HG03066 (cell line): ENCODE results near the gene KRT86.
A peak's percentile ranks its signal among the peaks of the same experiment; 100 is the strongest.
"Not testable (repeated sequence)": the region's sequence is repeated elsewhere in the genome, so short reads cannot be mapped to it uniquely, and the experiment has no call there.

Source experiments
- ATAC-seq: cut with Tn5 transposase; IDR thresholded peaks from one replicate; pipeline ENCODE4 v1.9.1; 2021; ENCODE audit warnings: low read depth; ENCODE audit not compliant: unreplicated experiment

Gene KRT86

DNA sequence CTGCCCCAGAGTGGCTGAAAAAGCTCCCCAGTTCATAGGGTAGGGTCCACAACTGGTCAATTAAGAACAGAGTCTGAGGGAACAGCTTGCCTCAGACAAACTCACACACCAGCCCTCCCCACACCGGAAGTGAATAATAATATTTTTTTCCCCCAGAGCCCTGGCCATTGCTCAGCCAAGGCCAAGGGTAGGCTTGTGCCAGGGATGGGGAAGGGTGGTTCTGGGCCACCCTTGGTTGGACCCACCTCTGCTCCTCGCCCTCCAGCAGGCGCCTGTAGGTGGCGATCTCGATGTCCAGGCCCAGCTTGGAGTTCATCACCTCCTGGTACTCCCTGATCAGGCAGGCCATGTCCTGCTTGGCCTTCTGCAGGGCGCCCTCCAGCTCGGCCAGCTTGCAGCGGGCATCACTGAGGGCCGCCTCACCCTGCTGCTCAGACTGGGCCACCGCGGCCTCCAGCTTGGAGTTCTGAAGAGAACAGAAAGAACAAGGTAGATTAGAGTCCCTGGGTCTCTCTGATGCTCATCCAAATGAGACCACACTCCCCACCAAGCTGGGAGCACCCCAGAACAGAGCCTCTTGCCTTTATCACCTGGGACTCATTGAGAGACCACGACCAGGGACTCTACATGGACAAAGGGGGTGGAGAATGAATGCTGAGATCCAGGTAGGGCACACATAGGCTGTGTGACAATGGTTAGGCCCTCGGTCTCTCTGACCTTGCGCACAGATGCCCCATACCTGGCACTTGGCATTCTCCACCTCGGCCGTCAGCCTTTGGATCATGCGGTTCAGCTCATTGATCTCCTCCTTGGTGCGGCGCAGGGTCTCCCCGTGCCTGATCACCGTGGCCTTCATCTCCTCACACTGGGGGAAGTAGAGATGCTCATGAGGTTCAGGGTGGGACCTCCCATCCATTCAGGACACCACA is 12.7 kb downstream of the KRT86 start:
- ATAC-seq = not testable (repeated sequence)

DNA sequence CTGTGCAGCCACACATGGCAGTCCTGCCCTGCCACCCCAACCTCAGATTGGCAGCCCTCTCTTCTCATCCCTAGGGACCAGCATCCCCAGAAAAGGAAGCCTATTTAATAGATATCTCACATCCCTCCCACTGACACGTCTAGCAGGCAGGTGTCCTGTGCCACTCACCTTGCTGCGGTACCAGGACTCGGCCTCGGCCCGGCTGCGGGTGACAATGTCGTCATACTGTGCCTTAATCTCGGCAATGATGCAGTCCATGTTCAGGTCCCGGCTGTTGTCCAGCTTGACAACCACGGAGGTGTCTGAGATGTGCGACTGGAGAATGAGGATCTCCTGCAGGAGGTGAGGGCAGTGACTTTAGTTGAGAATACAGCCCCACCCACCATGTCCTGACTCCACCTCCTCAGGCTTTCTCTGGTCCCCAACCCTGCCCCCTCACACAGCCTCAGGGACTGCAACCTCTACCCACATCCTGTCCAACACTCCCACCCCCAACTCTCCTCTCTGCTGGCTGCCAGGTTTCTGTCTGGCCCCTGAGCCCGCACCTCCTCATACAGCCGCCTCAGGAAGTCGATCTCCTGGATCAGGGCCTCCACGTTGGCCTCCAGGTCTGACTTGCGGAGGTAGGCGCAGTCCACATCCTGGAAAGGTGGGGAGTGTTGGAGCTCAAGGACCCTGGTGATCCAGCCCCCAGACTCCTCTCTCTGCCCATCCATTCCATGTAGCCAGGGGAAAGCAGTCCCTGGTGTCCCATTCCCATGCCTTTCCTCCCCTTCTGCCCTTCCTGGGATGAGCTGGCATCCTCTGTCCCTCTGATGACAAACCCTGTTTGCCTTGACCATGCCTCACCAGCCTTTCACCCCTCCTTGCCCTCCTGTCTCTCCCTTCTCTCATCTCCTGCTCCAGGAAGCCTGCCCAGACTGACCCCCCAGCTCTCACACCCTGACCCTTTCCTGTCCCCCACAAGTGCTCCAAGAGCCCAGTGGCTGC is 13.7 kb downstream of the KRT86 start:
- ATAC-seq = peak; percentile 88

DNA sequence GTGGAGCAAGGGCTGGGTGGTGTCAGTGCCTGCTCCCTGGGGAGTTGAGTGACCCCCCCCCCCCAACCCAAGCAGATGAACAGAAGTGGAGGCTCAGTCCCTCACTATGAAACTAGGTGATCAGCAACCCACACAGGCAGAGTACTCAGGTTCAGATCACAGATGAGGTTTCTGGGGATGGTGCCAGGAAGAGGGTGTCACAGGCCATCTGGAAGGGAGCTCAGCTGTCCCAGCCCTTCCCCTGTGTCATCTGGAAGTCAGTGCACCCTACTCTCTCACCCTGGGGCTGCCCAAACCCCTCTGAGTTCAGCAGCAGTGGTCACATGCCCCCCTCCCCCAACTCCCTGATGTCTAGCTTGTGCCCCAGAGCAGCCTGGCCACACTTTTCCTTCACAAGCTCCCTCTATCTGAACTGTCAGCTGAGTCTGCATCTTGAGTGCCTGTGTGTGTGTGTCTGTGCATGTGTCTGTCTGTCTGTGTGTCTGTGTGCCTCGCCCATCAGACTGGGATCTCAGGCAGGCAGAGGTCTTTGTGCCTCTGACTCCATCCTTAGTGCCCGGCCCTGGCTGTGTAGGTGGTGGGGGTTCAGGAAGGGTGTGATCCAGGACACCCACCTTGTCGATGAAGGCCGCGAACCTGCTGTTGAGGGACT is 16.2 kb downstream of the KRT86 start:
- ATAC-seq = not testable (repeated sequence)

DNA sequence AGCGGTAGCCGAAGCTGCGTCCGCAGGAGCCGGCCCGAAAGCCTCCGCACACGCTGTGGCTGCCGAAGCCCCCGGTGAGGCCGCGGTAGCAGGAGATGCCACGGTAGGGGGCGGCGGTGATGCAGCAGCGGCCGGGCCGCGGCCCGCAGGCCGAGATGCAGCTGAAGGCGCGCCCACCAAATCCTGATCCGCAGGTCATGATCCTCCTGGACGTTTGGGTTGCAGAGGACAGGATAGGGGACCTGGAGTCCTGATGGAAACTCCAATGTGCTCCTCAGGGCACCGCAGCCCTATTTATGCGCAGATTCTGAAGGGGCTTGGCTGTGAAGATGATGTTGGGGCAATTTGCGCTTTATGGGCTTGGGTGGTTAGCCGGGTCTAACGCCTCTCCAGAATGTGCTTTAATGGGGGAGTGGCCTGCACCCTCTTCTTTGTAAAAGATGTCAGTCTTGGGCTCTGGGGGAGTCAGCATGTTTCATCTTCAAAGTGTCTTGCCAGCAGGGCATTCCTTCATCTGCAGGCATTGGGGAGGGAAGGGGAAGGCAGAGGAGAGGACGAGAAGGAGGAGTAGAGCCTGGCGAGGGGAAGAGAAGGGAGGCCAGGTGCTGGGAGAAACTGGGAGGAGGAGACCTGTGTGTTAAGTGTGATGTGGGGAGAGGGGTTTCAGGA is 17.0 kb downstream of the KRT86 start, which contains the start of gene KRT81:
TSS of gene KRT81 (minus strand) at position 268 of the 669 bp plus-strand sequence. CDS start at position 199, 69 bp downstream.
- no peak for ATAC-seq

DNA sequence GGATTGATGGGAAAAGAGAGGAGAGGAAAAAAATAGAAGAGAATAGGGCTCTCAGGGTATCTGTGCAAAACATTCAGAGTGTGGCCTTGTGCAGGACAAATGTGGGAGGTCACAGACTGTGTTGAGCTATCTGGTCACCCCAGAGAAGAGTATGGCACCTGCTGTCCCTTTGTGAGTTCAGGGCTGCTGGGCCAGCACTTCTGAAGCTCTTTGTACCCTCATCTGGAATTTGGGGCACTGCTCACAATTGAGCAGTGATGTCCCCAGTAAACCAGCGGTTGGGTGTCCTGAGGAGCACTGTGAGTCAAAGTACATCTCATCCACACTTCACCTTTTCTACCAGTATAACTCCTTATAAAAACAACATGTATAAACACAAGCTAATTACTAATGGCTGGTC is 19.5 kb downstream of the KRT86 start:
- no peak for ATAC-seq

DNA sequence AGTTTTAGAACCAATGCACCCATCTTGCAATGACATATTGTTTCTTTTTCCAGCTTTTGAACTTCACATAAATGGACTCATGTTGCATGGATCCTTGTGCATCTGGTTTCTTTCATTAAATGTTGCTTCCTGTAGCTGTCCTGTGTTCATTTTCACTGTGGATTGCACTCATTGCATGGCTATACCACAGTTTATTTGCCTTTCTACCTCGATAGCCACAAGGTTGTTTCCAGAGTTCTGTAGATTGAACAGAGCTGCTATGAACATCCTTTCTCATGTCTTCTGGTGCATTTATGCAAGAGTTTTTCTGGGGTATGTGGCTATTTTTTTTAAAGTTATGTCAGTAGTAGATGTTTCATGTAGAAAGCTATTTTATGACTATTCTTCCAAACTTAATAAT is 20.4 kb downstream of the KRT86 start:
- no peak for ATAC-seq

DNA sequence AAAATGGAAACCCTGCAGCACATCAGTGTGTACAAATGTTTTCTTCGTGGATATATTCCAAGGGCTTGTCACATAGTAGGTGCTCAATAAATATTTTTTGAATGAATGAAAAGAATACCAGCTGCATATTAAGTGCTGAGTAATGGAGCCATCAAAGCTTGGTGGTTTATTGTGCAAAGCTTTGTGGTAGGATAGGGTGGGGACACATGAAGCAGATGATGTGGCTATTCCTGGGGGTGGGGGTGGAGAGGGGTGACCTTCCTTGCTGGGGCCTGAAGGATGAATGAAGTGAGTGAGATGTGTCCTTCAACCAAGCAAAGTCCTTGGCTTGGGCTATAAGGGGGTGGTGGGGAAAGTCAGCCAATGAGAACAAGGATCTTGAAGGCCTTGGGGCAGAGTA is 21.2 kb downstream of the KRT86 start:
- no peak for ATAC-seq

DNA sequence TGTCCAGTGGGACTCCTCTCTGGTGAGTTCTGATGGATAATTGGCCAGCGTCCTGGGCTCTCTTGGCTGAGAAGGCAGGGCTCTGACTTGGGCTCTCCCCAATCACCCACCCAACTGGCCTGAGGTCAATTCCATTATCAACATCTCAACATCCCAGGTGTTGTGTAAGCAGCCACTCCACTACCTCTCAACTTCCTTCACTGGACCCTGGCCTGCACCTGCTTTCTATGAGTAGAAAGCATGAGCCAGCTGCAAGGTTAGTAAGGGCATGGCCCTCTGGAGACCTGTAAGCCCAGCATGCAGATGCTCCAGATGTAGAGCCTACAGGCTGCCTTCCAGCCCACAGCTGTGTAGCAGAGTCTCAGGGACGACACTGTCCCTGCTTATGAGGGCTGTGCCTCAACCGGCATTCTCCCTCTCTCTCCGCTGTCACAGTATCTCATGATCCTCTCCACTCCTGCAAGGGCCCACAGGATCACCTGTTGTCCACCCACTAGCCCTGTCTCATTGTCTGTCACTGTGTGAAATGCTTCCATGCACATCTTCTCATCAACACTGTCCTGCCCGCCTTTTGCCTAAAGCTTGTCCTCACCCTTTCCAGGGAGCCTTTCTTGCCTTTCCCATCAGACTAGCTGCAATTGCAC is 22.2 kb downstream of the KRT86 start:
- no peak for ATAC-seq

DNA sequence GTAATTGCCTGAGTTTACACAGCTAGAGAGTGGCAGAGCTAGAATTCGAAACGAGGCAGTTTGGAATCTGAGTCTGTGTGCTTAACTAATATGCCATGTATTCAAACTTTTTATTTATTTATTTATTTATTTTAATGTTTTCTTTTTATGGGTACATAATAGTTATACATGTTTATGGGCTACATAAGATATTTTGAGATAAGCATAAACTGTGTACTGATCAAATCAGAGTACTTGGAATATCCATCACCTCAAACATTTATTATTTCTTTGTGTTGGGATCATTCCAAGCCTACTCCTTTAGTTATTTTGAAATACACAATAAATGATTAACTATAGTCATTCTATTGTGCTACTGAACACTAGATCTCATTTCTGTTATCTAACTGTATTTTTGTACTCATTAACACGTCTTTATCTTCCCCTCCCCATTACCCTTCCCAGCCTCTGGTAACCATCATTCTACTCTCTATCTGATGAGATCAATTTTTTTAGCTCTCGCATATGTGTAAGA is 24.3 kb downstream of the KRT86 start:
- no peak for ATAC-seq

DNA sequence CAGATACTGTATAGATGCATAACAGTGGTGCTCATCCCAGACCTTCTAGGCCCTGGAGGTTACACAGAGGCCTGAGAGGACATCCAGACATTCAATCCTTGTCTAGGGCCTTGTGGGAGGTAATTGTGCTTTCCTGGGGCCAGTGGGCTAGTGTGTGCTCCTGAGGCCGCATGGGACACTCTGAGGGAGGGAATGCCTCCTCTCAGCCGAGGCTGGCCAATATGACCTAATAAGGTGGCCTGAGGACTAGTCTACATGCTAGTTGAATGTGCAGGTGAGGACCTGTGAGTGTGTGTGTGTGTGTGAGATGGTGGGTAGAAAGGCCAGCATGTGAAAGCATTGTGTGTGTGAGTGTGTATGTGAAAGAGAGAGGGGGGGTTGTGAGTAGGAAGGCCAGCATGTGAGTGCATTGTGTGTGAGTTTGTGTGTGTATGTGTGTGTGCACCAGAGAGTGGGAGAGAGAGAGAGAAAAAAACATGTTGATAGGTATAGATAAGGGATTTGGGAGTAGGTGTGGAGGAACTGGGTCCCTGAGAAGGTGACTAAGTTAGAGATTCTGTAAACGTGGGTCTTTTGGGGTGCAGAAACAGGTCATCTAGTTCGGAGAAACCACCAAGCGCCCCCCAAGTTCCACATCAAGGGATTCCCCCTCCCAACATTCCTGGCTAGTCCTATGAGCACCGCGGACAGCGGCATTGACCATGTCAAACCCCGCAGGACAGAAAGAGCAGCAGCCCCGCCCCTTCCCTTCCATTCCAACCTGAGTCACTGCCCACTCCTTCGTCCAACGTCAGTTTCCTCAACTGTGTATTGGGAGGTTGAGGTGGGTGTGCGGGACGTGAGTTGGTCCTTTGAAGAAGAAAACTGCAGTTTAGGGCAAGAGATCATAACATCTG is 26.6 kb downstream of the KRT86 start:
- ATAC-seq = no peak

DNA sequence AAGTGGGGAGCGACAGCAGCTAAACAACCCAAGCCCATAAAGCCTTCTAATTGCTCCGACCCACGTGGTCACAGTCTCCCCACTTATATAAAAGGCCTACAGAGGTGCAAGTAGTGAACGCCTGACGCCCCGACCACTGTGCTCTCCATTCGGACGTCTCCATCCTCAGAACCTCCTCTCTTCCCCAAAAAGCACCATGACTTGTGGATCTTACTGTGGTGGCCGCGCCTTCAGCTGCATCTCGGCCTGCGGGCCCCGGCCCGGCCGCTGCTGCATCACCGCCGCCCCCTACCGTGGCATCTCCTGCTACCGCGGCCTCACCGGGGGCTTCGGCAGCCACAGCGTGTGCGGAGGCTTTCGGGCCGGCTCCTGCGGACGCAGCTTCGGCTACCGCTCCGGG is 27.3 kb downstream of the KRT86 start:
- not testable (repeated sequence) for ATAC-seq

DNA sequence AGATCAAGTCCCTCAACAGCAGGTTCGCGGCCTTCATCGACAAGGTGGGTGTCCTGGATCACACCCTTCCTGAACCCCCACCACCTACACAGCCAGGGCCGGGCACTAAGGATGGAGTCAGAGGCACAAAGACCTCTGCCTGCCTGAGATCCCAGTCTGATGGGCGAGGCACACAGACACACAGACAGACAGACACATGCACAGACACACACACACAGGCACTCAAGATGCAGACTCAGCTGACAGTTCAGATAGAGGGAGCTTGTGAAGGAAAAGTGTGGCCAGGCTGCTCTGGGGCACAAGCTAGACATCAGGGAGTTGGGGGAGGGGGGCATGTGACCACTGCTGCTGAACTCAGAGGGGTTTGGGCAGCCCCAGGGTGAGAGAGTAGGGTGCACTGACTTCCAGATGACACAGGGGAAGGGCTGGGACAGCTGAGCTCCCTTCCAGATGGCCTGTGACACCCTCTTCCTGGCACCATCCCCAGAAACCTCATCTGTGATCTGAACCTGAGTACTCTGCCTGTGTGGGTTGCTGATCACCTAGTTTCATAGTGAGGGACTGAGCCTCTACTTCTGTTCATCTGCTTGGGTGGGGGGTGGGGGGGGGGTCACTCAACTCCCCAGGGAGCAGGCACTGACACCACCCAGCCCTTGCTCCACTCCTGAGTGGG is 27.9 kb downstream of the KRT86 start:
- ATAC-seq = not testable (repeated sequence)

DNA sequence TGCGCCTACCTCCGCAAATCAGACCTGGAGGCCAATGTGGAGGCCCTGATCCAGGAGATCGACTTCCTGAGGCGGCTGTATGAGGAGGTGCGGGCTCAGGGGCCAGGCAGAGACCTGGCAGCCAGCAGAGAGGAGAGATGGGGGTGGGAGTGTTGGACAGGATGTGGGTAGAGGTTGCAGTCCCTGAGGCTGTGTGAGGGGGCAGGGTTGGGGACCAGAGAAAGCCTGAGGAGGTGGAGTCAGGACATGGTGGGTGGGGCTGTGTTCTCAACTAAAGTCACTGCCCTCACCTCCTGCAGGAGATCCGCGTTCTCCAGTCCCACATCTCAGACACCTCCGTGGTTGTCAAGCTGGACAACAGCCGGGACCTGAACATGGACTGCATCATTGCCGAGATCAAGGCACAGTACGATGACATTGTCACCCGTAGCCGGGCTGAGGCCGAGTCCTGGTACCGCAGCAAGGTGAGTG is 30.5 kb downstream of the KRT86 start:
- peak; percentile 93 for ATAC-seq

DNA sequence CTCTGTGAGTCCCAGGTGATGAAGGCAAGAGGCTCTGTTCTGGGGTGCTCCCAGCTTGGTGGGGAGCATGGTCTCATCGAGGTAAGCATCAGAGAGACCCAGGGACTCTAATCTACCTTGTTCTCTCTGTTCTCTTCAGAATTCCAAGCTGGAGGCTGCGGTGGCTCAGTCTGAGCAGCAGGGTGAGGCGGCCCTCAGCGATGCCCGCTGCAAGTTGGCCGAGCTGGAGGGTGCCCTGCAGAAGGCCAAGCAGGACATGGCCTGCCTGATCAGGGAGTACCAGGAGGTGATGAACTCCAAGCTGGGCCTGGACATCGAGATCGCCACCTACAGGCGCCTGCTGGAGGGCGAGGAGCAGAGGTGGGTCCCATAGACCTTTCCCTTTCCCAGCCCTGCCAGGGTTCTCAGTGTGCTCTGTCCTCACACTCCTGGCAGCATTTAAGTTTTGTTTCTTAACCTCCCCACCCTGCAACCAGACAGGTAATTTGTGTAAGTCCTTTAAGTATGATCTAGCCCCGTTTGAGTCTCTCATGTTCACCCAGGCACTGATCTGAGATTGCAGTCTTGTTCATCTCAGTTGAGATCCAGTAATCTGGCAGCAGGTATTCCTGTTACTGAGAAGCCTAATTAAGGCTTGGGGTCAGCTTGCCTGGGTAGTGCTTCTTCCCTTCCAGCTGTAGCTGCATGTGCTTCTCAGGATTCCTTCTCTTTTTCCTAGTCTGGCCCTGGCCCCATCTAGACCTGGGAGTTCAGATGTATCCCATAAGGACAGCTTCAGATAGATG is 31.7 kb downstream of the KRT86 start:
- no peak for ATAC-seq

DNA sequence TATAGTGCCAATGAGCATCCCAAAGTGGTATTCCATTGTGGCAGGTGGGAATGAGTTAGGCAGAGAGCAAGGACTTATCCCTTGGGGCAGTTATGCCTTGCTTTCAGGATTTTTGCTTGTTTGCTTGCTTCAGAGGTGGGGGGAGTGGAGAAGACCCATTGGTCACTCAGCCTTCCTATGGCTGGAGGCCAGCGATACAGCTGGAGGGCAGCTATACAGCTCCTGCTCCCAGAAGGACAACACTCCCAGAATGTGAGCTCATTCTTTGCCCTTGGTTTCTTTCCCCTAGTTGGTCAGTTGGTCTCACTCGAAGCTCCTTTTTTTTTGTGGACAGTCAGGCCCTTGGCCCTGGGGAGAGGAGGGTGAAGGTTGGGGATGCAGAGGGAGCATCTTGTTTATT is 32.3 kb downstream of the KRT86 start:
- ATAC-seq = no peak

DNA sequence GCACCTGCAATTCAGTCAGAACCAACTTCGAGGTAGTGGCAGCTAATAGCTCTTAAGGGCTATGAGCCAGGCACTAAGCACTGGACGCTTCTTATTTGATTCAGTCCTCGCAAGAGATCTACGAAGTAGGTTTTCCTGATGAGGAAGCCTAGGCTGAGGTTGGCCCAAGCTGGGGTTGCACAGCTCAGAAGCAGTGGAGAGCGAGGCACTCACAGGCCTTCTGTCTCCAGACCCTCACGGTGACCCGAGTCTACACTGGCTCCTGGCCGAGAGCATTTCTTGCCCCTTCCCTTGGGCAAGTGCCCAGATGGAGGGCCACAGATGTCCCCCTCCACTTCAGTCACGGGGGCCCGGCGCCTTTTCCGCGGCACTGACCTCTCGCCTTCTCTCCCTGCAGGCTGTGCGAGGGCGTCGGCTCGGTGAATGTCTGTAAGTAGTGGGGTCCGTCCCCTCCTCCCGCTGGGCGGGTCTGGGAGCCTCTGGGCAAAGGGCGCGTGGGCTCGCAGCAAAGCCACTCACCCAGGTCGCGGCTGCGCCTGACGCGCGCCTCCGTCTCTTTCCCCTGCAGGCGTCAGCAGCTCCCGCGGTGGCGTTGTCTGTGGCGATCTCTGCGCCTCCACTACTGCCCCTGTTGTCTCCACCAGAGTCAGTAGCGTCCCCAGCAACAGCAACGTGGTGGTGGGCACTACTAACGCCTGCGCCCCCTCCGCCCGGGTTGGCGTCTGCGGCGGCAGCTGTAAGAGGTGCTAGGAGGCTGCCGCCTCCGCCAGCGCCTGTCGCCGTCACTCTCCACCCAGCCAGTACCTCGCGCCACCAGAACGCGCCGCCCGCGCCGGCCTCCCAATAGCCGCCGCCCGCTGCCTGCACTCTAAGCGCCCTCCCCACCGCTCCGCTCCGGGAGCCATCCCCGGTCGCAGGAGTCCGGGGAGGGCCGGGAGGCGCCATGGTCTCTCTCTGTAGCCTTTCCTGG is 33.7 kb downstream of the KRT86 start:
- no peak for ATAC-seq
